Stimulated activated CD8-positive, alpha-beta memory T cell treated with anti-CD3 and anti-CD28 coated beads, Interleukin-15, amount 100 ng/mL, for 24 hours (primary cell): ENCODE data around the gene PALLD.
"Not testable (repeated sequence)": the region's sequence is repeated elsewhere in the genome, so short reads cannot be mapped to it uniquely, and the experiment has no call there.

Source experiments
- DNase-seq: peaks from one replicate; pipeline ENCODE4 v3.0.0-alpha.2; 2020; ENCODE audit warnings: low read depth

Gene PALLD

GRCh38 chr4:168914095-168914494, 417.2 kb downstream of the PALLD start:
- no peak for DNase-seq

GRCh38 chr4:168917138-168917779, 420.4 kb downstream of the PALLD start:
- DNase-seq, result no peak

- no peak for DNase-seq
These were observed 423.0 kb downstream of the PALLD start for GRCh38 chr4:168919706-168920324.

GRCh38 chr4:168920441-168921065, 423.7 kb downstream of the PALLD start:
- no peak for DNase-seq

- DNase-seq, result no peak
These were observed 426.8 kb downstream of the PALLD start for GRCh38 chr4:168923526-168924194.

- DNase-seq, result no peak
These were observed 427.8 kb downstream of the PALLD start for GRCh38 chr4:168924667-168925066.

GRCh38 chr4:168925789-168926490, 429.1 kb downstream of the PALLD start:
- no peak for DNase-seq

- no peak for DNase-seq
These were observed 431.5 kb downstream of the PALLD start for GRCh38 chr4:168928346-168928745.

- DNase-seq, result no peak
These were observed 432.0 kb downstream of the PALLD start for GRCh38 chr4:168928875-168929274.

GRCh38 chr4:168930413-168931196, 433.8 kb downstream of the PALLD start:
- no peak for DNase-seq

GRCh38 chr4:168931215-168931650, 434.4 kb downstream of the PALLD start:
- DNase-seq, result no peak

- DNase-seq, result no peak
These were observed 435.3 kb downstream of the PALLD start for GRCh38 chr4:168932138-168932537.

- DNase-seq, result no peak
These were observed 436.6 kb downstream of the PALLD start for GRCh38 chr4:168933423-168933822.

GRCh38 chr4:168937473-168937872, 440.6 kb downstream of the PALLD start:
- DNase-seq, result not testable (repeated sequence)

- DNase-seq, result no peak
These were observed 446.1 kb downstream of the PALLD start for GRCh38 chr4:168942985-168943384.

GRCh38 chr4:168945291-168945690, 448.4 kb downstream of the PALLD start:
- no peak for DNase-seq

- not testable (repeated sequence) for DNase-seq
These were observed 456.0 kb downstream of the PALLD start for GRCh38 chr4:168952821-168953246.

GRCh38 chr4:168955674-168956073, 458.8 kb downstream of the PALLD start:
- DNase-seq, result no peak

GRCh38 chr4:168960716-168961115, 463.9 kb downstream of the PALLD start:
- DNase-seq, result no peak

GRCh38 chr4:168972596-168972995, 475.7 kb downstream of the PALLD start:
- DNase-seq, result no peak
